Ramos (cell line): ENCODE measurements around the gene ZC3H13.

ENCODE experiments used
- in situ Hi-C: fragments of 300-500 bp; cut with MboI; formaldehyde crosslinking; loops from one replicate; pipeline ENCODE4 v1.14.3; 2022; ENCODE audit warnings: low sequenced_read_pairs; ENCODE audit not compliant: unreplicated experiment

Gene ZC3H13

DNA sequence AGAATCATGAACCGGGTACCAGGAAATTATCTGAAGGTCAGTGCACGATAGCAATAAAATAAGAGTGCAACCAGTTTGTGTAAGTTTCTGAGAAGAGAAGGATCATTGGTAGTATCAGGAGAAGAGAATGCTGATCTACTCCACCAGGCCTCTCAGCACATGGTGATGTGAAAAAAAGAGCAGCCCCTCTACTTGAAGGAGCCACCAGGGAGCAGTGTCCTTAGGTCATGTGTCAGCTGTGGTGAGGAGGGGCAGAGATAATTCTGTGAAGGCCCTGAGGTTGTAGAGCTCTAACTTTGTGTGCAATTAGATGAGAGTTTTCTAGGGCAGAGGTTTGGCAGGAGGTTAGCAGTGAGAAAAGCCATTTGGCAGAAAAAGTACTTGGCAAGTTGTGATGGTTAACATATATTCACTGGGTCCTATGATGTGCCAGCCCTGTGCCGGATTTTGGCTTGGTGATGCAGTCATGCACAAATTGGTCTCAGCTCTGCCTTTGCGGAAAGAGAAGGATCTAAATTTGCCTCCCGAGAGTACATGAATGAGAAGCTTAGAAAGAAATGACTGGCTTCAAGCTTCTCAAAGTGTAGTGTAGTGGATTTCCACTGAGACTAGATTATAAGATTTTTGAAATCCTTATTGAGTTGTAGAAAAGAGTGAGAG lies 19.2 kb upstream of the ZC3H13 start:
- in situ Hi-C loops = no loop called here

DNA sequence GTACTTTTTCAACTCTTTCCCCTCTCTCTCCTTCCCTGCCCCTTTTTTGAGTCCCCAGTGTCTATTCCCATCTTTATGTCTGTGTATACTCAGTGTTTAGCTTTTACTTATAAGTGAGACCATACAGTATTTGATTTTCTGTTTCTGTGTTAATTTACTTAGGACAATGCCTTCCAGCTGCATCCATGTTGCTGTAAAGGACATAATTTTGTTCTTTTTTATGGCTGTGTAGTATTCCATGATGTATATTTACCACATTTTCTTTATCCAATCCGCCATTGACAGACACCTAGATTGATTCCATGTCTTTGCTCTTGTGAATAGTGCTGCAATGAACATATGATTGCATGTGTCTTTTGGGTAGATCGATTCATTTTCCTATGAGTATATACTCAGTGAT lies 10.7 kb upstream of the ZC3H13 start:
- in situ Hi-C loops = no loop called here

DNA sequence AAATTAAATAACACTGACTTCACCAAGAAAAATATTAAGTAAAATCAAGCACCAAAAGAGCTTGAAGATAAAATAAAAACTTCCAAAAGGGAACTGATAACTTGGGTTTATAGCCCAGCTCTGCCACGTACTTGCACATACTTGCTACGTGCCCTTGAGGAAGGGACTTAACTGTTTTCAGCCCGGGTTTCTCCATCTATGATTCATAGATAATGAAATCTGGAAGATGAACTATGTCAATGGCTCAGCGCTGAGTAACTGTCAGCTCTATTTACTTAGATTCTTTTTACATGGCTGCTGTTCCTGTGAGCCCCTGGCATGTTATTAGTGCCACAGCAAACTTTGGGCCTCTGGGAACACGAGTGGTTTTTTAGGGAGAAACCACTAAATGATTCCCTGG lies 9.6 kb upstream of the ZC3H13 start:
- in situ Hi-C loops = no loop called here

DNA sequence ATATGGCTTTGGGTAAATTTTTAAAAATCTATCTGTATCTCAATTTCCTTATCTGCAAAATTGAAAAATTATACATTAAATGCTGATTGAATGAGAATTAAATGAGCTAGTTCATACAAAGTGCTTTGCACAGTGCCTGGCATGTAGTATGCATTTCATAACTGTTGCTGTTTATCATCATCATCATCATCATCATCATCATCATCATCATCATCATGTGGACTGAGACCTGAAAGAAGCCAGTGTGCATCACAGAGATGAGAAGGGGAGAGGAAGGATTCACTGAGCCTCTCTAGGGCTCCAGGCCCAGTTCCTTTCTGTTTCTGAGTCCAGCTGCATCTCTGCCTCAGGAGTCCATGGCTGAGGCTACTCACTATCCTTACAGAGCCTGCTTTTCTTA lies 6.9 kb upstream of the ZC3H13 start:
- in situ Hi-C loops = no loop called here

DNA sequence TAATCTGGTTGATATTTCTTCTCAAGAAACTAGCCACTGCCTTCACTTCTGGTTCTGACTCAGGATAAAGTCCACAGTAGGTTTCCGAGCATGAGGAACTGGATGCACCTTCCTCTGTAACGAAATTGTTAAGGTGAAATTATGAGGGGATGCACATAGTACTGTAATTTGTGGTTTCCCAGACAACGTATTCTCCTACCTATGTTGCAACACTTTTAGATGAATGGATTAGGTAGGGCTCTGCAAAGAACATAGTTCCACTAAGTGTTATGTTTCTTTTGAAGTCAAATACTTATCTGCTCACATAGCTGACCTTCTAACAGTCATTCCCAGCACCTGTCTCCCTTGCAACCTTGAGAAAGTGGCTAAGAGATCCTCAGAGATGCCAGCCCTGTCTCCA lies 5.7 kb upstream of the ZC3H13 start:
- in situ Hi-C loops = no loop called here

DNA sequence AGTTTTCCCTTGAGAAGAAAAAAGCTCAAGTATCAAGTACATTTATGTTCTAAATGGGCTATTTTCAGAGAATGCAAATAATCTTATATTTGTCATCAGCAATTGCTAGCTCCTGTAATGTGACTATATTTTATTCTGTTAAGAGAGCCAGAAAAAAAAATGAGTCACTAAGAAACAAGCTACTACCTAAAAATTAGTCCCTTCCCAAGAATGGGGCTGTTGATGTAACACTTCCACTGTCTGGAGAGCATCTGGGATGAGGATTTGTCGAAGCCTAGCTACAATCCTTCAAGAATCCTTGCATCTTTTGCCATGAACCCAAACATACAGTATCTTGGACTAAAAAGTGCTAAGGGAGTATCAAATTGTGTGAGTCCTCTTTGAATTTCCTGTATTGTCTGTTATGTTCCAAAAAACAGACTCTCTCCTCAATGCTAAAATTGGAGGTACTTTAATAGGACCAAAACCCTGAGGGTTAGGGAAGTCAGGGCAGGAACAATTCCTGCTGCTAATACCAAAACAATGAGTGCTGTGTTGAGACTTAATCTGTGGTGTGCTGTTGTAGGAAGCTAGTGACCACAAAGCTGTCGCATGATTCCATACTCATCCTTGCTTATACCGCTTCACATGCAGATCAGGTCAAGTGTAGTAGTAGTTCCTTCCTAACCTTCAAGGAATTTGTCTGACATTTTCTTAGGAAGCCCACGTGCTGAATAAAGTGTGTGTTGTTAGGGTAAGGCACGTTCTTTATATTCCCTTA lies 4.9 kb upstream of the ZC3H13 start:
- in situ Hi-C loops = no loop called here

DNA sequence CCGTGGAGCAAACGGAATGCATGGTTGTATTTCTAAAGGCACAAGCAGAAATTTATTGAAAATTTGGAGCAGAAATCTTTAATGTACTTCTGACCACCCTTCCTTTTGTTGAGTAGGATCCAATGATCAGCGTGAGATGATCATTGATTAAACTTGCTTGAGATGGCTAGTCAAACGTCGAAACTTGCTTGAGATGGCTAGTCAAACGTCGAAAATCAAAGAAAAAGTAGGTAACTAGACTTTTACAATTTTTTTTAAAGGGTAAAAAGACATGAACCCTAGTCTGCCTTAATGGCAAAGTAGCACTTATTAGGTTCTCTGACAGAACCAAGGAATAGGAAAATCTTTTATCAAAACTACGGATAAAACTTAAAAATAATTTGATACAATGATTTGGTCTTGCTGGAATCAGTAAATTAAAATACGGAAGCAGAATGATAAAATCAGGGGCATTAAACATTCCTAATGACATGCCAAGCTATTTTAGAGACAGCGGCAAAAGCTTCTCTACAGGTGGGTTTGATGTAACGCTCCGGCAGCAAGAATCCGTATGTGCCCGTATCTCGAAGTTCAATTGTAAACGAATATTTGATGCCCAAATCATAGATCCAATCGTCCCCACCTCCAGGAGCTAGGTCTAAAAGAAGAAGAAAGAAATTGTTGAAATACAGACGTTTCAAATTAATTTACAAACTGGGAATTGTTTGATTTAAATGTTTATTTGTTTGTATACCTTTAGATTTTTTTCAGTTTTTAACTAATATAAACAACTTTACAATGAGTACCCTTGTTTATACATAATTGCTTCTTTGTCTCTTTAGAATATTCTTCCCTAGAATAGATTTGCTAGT lies 841 bp upstream of the ZC3H13 start:
- in situ Hi-C loops = no loop called here

DNA sequence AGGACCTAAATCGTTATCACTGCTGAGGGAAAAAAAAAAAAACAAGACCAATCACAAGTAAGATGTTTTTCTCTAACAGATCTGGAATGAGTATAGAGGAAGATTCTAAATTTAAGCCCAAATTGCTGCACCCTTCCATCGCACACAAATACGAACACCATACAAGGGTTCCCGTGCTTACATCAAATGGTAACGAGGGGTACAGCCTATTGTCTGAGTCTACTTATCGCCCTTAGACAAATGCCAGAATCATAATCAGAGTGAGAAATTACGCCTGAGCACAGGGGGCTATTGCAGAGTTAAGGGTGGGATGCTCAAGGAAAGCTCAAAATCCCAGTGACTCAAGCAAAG lies 603 bp downstream of the ZC3H13 start:
- in situ Hi-C loops = no loop called here

DNA sequence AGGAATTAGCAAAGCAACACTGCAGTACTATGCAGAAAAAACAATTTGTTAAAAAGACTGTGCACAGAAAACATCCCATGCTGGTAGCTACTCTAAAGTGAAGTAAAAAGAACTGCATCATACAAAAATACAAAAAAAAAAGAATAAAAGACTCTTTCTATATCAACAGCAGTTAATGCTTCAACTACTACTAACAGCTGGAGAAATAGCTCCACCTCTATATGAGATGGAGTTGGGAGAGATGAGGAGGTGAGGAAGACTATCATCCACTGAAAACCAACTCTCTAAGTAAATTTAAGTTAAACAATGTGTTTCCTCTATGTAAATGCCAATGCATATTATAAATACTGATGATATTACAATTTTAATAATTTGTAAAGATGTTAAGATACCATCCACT lies 1.8 kb downstream of the ZC3H13 start:
- in situ Hi-C loops = no loop called here

DNA sequence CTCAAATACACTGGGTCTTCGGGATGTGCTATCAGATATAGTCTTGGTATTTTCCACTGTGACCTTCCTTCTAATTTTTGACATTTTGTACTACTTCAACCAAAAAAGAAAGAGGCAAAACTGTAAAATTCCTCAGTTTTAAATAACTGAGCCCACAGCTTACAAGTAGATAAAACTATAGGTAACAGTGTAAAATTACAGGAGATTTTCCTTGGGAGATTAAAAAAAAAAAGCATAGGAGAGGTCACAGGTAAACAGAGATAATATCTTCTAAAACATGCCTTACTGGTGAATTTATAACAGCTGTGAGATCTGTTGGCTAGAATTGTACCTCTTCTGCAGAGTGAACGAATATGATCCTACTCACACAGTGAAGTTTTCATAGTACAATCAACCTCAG lies 7.1 kb downstream of the ZC3H13 start:
- in situ Hi-C loops = no loop called here

DNA sequence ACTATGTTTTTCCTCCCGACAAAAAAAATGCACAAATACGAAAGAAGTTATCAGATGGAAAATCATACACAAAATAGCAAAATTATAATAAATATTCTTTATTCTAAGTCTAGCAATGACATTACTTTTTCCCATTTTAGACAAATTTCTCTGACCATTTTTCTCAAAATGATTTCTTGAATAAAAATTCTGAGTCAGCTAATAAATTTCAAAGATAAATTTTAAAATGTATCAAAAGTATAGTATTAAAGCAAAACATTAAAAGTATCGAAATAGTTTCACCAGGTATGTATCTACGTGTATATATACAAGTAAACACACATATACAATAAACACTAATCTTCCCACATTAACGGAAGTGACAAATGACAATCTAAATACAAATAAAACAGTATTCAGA lies 8.9 kb downstream of the ZC3H13 start:
- in situ Hi-C loops = no loop called here

DNA sequence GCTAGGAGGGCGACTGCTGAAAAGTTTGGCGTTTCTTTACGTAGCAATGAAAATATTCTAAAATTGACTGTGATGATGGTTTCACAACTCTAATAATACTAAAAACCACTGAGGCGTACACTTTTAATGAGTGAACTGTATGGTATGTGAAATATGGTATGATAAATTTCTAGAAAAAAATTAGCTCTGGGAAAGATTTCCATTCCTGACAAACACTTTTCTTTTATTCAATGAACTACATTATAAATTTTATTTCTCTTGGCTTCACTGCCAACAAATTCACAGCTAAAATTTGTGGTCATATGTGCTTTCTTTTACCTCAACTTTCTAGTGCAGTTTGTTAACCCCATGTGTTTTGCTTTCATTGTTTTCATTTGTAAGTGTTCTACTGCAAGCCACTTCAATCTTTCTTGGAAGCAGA lies 11.1 kb downstream of the ZC3H13 start:
- in situ Hi-C loops = no loop called here

DNA sequence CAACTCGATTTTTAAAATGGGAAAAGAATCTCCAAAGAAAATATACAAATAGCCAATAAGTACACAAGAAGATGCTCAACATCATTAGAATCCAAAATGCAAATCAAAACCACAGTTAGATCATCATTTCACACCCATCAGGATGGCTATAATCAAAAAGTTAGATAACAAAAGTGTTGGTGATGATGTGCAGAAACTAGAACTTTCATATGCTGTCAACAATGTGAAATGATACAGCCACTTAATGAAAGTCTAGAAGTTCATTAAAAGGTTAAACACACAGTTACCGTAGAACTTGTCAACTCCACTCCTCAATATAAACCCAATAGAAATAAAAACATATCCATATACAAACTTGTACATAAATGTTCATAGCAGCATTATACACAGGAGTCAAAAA lies 11.8 kb downstream of the ZC3H13 start:
- in situ Hi-C loops = no loop called here

DNA sequence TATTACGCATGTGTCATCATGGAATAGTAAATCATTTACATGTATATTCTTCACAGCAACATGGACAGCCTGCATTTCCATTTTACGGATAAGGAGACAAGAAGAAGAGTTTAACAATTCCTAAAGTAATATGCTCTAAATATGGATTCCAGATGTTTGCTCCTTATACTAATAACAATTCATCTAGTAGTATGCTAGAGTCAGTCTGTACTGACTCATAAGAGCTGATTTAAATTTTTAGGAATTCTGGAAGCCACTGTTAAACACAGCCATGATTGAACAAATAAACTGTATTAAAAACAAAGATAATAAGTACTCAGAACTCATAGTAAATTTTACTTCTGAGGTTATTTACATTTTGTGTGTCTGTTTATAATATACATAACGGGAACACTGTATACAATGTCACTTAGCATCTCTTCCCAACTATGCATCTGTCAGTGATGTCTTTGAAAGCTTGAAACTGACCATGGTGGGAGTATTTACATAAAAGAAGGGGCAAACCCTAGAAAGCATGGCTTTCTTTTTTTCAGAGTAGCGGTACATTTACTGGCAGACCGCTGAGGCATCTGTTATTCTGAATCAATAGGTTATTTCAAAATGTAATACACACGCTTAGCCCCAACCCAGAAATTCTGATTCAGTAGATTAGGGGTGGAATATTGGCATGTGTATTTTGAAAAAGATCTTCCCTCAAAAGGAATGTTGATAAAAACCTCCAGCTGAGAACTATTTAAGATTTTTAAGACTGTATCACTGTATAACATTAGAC lies 12.9 kb downstream of the ZC3H13 start:
- in situ Hi-C loops = no loop called here

DNA sequence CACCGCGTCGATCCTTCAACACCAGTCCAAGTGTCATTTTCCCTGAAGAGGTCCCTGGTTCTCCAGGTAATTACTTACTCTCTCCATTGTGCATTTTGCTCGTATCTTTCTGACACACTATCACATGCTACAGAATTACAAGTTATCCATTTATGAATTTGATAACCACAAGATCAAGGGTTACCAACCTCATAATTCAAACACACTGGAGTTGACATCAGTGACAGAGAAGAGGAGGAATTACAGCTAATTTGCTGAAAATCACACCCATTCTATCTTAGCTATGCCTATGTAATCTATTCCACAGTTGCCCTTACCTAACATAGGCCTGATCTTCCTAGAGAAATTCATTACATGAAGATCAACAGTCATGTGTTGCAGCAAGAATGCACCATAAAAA lies 14.2 kb downstream of the ZC3H13 start:
- in situ Hi-C loops = no loop called here

DNA sequence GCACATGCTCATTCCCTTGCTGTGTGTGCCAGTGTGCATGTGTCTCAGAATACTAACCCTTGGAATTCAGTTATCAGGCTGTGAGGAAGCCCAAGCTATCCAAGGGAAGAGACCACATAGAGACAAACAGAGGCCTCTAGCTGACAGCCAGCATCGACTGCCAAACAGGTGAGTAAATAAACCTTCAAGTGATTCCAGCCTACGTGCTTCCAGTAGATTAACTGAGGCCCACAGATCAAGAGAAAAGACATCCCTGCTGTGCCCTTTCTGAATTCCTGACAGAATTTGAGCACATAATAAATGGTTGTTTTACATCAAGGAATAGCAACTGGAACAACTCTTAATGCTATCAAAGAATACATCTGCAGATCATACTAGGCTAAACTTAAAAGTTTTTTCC lies 17.5 kb downstream of the ZC3H13 start:
- in situ Hi-C loops = no loop called here

DNA sequence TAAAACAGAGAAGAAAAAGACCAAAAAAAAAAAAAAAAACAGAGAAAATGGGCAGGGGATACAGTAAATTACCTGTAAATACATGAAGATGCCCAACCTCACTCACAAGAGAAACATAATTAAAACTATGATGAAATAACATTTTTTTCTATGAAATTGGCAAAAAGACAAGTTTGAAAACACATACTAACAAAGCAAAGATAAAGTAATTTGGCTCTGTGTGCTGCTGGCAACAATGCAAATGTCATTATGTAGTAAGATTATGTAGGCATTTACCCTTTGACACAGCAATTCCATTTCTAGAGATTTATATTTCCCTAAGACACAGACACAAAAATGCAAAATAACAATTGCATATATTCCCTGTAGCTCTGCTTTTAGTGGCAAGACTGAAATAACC lies 20.2 kb downstream of the ZC3H13 start:
- in situ Hi-C loops = no loop called here

DNA sequence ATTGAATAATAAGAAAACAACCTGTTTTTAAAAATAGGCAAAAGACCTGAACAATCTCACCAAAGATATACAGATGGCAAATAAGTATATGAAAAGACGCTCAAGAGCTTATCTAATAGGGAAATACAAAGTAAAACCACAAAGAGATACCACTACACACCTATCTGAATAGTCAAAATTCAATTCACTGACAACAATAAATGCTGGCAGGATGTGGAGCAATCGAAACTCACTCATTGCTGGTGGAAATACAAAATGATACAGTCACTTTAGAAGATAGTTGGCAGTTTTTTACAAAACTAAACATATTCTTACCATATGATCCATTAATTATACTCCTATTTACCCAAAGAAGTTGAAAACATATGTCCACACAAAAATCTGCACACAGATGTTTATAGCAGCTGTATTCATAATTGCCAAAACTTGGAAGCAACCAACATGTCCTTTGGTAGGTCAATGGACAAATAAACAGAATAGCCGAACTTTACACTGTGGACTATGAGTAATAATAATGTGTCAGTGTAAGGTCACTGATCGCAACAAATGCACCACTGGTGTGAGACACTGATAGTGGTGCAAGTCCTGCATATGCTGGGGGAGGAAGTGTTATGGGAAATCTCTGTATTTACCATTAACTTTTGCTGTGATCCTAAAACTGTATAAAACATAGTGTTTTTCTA lies 20.8 kb downstream of the ZC3H13 start:
- in situ Hi-C loops = no loop called here

DNA sequence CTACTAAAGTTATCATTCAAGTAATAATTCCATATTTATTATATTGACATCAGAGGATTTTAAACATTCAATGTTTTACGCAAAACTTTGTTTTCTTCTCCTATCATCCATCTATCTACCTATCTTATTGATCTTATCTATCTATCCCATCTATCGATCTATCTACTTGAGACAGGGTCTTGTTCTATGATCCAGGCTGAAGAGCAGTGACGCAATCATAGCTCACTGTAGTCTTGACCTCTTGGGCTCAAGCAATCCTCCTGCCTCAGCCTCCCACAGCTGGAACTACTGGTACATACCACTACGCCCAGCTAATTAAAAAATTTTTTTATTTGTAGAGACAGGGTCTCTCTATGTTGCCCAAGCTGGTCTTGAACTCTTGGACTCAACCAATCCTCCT lies 27.4 kb downstream of the ZC3H13 start:
- in situ Hi-C loops = no loop called here

DNA sequence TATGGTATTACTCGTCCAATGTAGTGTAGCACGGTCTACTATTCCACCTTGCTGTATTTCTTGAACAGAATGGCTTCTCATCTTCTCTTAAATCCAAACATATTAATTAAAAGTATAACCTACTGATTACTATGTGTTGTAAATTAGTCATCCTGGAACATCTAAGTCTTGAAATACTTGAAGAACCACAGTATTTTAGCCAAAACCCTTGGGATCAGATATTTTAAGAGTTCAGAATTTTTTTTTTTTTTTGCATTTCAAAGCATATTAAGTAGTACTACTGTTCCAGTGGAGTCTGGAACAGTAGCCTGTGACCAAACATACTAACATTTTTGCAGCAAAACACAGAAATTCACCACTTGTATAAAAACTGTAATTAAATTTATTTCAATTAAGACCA lies 30.1 kb downstream of the ZC3H13 start:
- in situ Hi-C loops = no loop called here
